ENCODE measurements around the gene ANXA3.

The ANXA3 gene

DNA sequence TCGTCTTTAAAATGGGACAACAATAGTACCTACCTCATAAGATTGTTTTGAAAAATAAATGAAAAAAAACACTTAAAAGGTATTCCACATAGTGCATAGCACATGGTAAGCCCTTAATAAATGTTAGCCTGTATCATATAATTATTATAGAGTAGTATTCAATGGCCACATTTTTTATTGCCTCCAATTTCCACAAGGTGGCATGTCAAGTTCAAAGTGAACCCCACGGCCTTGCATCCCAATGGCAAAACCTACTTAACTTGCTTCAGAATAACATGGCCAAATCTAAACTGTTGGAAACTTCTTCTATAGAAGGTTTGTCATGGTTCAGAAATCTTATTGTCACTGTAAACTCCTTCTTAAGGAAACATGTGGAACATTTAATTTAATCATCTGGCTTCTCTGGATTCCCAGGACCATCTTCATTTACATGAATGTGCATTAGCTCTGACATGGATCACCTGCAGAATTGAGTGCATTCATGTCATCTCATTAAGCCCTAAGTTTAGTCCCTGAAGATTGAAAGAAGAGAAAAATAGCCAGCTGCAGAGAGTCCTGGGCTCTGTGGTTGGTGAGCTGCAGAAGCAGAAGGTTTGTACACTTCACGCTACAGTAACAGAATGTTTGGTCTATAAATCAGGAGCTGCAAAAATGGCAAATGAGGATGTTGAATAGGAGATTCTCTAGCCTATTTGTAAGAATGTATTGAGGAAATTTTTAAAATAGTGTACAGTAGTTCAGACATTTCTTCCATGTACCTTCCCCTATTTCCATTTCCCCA, 61.0 kb downstream of the ANXA3 start:
- DNase-seq (ENCODE audit: low read depth), result no peak

DNA sequence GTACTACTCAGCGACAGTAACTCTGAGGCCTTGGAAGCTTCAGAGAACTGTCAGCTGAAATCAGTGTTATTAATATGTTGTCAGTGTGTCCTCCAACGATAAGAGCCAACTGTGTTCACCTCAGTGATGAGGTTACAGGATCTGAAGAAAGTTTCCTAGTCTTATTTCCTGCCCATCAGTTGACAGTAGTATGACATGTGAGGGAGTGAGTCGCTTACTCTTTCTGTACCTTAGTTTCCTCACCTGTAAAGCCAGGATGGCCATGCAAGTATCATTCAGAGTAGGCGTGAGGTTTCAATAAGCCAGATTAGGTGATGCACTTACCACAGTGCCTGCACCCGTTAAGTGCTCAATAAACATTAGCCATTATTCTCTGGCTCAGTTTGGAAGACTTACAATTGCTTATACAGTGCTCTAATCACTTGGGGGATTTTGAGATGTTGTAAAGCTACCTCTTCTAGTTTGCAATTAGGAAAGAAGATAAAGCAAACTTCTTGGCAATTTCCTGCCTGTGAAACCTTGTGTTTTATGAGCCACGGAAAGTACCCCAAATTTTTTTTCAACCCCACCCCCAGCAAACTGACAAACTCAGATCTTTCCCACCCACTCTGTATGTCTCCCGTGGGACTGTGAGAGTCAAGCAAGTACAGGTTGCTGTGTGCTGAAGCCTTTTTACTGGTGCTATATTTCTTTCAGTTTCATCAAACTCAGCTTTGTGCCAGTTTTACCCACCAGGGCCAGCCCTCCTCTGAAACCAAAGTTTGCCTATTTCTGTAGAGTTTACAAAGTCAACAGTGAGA, 62.2 kb downstream of the ANXA3 start:
- no peak for DNase-seq (ENCODE audit: low read depth)

DNA sequence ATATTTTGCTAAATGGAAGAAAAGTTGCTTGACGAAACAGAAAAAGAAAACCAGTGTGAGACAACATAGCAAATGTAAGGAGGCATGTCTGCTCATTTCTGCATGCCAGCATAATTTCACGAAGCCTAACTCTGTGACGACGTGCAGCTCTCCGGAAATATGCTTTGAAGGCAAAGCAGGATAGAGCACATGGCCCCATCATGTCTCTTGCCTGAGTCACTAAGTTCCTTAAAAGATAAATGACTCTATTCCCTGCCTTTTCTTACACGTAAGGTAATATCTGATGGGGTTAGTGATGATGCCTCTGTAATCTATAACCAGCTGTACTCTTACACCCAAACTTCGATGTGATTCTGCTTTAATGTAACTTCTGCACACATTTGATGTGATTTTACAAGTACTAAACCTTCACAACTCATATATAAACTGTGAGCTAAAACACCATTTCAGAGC, 64.5 kb downstream of the ANXA3 start:
- DNase-seq (ENCODE audit: low read depth), result peak; percentile 26

DNA sequence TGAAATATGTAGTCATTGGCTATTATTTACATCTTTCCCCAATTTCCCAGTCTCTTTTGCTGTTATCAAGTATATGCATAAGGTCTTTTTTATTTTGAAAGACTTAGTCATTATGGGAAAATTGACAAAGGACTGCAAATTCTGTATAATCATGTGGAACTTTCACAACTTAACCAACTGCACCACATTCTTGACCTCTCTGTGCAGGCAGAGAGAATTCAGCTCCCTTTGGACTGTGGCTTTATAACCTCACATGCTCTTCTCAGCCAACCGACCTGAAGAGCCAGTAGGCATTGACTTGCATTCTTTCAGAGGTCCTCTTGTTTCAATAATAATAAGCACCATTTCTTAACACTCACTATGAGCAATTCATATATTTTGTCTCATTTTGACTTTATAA, 66.9 kb downstream of the ANXA3 start:
- DNase-seq (ENCODE audit: low read depth), result peak; percentile 30

DNA sequence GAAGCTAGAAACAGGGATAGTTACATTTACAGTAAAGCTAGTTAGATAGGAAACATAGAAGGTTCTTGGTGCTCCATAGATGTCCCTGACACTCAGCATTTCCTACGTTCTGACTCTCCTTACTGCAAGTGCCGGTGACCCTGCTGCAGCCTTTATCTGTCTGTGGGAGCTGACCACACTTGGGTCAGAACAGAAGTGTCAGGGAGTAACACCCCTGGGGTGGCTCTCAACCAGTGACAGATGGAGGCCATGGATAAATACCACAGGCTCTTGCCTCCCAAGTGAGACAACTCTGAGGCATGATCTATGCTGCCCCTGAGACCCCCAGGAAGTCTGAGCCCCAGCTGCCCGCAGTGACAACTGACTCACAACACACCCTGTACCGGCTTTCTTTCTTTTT, 69.8 kb downstream of the ANXA3 start:
- DNase-seq (ENCODE audit: low read depth), result no peak

DNA sequence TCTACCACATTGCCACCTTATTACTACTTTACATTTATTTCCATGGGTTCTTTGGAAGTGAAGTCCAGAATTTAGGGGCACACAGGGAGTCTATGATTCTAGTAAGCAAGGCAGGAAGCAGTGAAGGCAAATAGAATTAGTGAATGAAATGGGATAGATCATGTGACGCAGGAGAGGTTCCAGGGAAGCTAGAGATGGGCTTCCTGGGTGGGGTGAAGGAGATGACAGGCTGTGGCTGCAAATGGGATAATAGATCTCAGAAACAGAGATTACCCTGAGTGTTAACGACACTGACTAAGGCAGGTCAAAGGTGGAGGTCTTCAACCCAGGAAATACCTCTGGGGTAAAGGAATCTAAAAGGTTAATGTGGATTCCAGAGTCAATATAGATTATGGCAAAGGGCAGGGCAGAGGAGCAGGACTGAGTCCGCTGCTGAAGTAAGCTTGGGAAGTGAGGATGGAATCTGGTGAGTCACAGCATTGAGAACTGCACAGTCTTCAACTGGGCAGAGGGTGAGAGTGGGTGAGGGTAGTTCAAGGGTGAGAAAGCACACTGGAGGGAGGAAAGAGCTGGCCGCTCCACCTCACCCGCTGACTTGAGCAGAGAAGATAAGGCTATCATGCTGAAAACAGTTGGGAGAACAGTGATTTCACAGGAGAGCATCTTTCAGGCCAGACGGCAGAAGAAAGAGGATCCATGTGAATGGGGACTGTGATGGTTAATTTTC, 70.8 kb downstream of the ANXA3 start:
- peak; percentile 29 for DNase-seq (ENCODE audit: low read depth)

DNA sequence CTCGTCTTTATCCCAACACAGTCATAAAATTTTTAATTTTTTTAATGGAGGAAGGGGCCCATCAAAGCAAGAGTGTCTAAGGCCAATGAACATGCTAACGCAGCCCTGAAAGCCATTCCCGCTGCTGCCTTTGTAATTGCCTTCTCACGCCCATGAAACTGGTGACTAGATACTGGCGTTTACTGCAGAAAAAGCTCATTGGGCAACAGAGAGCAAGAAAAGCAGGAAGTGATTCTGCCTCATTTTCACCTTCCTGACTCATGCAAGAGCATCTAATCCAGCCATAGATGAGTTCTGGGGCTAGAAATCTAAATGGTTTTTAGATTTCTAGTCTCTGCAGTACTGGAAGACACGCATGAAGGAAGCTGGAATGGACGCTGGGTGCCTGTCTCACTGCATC, 72.5 kb downstream of the ANXA3 start:
- DNase-seq (ENCODE audit: low read depth), result no peak

DNA sequence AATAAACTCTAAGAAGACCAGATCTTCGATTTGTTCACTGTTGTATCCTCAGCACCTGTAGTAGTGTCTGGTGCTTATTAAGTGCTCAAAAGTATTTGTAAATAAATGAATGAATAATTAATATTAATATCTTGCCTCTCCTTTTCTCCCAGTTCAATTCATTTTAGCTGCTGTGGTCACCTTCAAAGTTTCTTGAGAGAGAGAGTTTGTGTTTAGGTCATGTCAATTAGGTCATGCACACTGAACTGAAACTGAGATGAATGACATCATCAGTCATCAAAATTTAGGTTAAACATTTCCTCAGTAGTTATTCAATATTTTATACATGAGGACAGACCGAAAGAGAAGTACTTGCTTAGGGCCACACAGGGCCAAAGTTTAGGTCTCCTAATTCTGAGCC, 73.5 kb downstream of the ANXA3 start:
- DNase-seq (ENCODE audit: low read depth), result no peak

DNA sequence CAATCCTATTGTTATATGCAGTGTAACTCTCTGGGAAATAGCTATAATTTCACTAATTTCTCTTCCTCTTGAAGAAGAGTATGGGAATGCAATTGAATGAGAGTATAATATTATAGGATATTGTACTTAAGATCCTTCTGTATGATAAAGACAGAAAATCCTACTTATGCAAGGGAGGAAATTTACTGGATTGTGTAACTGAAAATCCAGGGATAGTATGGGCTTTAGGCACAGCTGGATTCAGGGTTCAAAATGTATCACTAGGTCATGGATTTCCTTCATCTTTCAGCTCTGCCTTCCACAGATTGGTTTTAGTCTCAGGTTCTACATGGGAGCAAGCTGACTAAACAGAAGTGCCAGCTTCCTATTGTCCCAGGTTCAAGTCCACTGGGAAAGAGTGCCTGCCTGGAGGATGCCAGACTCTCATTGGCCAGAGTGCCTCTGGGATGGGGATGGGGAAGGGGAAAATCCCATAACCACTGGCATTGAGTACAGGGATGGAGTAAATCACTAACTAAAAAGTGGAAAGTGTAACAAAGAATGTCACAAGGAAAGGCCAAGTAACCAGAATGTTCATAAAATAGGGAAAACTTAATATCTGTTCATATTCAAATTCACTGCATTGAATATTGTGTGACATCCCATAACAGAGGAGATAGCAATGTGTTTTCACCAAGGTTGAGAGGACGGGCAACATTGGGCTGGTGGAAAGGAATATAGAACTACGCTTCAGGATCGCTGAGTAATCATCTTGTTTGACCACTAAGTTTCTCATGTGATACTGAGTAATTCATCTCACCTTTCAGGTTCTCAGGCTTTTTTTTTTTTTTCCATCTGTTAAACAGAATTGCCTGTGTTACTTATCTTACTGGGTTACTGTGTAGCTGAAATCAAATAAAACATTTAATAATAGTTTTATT, 75.7 kb downstream of the ANXA3 start:
- DNase-seq (ENCODE audit: low read depth), result no peak

DNA sequence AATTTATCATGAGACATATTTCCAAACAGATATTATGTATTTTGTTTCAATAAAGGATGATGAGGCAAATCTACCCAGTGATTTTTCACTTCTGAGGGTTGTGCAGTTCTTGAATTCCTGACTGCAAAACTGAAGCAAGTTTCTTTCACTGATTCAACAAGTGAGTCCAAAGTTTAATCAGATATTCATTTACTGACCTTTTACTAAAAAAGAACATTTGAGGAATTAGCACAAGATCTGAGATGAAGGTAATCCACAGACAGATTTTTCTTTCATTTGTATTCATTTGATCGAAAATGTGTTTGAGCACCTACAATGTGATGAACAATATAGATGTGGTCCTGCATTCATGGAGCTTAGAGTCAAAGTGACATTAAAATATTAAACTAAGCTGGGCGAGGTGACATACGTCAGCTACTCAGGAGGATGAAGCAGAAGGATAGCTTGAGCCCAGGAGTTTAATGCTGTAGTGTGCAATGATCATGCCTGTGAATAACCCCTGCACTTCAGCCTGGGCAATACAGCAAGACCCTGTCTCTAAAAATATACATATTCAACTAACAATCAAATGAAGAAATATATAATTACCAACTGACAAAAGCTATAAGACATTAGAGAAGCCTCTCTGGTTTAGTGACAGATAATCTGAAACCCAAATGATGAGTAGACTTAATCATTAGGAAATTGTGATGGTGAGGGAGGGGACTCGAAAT, 76.6 kb downstream of the ANXA3 start:
- no peak for DNase-seq (ENCODE audit: low read depth)

DNA sequence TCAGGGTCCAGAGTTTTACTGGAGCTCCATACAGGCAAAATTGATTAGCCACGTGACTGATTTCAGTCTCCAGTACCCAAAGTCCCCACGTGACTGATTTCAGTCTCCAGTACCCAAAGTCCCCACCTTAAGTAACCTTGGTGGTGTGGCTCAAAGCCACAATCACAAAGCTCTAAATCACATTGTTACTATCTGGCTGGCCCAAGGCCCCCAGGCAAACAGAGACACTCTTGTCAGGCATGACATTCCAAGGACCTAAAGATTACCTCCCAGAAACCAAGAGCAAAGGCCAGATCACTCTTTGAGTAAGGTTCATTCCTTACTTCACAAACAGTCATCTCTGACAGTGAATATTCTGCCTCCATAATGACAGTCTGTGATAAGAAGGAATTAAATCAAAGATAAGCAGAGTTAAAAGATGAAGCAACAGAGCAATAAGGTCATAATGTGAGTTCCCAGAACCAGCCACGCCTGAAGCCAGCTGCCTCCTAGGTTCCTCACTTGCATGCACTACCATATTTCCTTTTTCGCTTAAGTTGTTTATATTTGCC, 78.5 kb downstream of the ANXA3 start:
- no peak for DNase-seq (ENCODE audit: low read depth)

DNA sequence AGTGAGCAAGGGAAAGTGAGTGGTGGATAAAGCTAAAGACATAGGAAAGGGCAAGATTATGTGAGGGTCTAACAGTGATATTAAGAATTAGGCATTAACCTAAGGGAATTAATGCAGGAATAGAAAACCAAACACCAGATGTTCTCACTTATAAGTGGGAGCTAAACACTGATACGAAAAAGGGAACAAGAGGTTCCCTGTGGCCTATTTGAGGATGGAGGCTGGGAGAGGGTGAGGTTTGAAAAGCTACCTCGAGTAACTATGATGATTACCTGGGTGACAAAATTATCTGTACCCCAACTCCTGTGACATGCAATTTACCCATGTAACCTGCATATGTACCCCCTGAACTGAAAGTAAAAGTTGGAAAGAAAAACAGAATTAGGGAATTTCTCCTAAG, 79.0 kb downstream of the ANXA3 start:
- DNase-seq (ENCODE audit: low read depth), result no peak

DNA sequence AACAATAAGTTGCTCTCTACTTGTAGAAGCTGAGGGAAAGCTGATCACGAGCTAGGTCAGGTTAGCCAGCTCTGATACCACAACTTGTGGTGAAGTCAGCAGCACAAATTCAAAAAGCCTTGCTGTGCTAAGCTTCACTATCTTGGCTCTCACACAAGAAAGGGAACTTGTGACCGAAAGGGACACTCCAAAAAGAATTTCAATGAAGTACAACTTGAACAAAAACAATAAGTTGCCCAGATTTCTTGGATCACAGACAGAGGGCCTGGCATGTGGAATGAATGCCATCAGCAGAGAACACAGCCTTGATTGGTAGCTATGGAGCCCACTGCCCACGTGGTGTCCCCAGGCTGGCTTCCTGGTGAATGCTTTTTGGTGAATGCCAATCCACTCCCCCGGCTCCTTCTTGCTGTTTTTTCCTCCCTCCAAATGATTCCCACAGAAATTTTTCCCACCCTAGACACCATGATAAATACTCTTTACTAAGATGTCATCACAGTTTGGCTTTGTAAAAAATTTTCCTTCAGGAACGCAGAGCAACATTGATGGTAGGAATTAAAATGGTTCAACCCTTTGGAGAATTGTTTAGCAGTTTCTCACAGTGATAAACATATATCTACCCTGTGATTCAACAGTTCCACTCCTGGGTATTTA, 82.6 kb downstream of the ANXA3 start:
- DNase-seq (ENCODE audit: low read depth), result peak; percentile 41

DNA sequence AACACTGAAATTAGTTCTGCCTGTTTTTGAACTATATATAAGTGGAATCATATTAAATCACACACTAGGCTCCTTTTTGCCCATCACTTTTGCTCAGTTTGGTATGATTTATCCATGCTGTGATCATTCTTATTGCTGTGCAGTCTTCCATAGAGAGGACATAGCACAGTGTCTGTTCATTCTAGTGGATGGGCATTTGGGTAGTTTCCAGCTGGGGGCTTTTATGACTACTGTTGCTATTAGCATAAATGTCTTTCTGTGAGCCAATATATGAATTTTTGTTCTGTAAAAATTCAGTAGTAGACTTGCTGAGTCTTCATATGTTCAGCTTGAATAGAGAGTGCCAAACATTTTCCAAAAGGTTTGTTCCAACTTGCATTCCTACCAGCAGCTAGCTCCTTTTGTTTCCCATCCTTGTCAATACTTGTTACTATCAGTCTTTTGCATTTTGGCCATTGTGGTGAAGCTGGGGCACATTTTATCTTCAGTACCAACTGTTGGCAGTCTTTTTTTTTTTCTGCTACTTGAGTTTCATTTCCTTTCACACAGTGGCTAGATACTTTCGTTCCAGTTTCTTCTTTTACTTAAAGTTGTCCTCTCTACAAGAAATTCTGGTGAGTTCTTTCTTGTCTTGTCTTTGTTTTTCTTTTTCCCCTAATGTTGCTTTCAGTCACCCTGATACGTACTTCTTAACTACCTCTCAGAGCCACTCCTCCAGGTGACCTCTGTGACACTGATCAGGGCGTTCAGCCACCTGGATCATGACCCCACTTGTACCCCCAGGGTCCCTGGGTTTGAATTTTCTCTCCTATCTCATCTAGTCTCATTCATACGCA, 87.0 kb downstream of the ANXA3 start:
- no peak for DNase-seq (ENCODE audit: low read depth)

DNA sequence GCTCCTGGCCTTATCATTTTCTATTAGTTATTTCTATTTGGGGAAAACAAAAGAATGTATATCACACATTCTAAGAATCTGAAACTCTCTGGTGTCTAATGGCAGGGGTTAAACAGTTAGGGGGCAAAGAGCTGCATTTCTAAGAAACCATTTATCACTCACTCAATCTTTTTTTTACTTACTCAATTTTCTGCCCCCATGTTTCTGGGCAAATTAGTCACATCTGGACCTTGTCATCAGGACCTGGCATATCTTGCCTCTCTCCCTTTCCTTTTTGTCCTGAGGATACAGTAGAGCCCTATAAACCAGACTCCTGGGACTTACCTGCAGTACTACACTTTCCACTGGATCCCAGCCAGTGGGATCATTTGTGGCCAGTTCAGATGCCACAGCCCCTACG, 89.1 kb downstream of the ANXA3 start:
- DNase-seq (ENCODE audit: low read depth), result no peak

DNA sequence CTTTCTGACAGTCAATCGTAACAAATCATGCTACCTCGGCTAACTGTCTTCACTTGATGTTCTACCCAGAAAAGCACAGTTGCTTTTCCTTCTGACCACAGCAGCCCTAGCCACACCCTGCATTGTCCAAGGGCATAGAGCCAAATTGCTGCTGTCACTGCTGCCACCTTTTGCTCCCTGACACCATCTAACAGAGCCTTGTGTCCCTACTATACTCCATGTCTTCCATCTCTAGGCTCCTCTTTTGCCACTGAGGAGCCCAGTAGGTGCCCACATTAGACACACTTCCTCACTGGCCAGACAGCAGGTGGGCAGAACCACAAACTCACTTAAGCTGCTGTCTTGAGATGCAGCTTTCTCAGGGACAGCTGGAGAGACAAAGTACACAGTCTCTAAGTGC, 91.4 kb downstream of the ANXA3 start:
- DNase-seq (ENCODE audit: low read depth), result no peak

DNA sequence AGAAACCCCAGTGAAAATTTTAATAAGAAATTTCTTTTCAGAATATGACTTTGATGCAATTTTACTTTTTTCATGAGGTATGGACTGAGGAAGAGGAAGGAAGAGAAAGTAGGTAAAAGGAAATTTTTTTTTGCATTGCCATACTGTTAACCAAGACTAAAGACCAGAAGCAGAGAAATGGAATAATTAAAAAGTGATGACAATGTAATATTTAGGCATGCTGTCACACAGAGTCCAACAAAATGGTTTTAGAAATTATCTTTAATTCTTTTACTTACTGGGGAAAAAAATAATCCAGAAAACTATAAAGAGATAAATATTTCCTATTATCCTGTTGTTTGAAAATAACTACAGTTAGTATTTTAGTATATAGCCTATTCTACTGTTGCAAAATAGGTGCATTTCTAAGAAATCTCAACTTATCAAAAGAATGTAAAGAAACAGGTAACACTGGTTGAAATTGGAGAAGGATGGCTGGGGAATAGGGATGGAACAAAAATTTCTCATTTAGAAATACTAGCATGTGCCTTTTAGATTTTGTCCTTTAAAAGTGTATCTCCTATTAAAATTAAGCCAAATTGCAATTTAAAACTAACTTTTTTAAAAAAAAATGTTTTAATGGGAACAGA, 92.6 kb downstream of the ANXA3 start:
- no peak for DNase-seq (ENCODE audit: low read depth)

DNA sequence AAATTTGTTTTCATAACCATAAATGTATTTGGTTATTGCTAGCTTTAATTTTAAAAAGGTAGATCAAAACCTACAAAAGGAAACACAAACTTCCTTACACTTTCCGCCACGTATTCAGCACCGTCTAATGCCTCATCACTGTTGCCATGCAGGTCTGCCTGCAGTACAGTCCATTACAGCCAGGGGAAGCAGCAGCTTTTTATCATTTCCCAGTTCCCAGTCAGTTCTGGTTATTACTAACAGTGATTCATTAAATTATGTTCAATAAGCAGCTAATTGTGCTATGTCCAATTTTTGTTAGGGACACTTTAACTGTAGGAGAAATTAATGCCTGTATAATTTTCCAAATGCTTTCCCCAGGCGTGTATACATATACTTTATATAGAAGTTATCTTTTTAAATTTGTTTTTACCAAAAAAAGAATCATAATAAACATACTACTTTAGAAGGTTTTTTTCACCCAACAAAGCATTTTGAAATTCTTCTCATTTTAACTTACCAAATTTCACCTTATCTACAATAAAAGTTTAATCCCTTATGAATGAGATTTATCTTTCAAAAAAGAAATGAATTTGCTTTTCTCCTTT, 93.3 kb downstream of the ANXA3 start:
- peak; percentile 45 for DNase-seq (ENCODE audit: low read depth)
